NCI-H146 (cell line): Measurements from ENCODE around the gene TRAK1.
A peak's percentile ranks its signal among the peaks of the same experiment; 100 is the strongest.

Source experiments
- DNase-seq: peaks from one replicate; lab custom pipeline; 2025; lab: John Stamatoyannopoulos, UW

Gene TRAK1

DNA sequence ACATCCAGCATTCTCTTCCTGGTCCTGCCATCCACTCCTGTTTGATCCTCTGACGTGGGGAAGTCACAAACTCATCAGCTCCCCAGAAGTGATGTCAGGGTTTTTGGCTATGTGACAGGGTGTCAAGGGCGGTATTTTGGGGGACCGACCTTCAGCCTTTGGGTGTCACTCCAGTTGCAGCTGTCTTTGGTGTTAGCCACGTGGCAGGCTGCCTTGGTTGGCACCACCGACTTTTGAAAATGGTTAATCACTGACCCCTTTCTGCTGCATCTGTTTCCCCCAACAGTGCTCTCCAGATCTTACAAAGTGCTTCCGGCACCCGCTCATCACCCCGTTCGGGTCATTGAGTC, 86.6 kb downstream of the TRAK1 start:
- no peak for DNase-seq

DNA sequence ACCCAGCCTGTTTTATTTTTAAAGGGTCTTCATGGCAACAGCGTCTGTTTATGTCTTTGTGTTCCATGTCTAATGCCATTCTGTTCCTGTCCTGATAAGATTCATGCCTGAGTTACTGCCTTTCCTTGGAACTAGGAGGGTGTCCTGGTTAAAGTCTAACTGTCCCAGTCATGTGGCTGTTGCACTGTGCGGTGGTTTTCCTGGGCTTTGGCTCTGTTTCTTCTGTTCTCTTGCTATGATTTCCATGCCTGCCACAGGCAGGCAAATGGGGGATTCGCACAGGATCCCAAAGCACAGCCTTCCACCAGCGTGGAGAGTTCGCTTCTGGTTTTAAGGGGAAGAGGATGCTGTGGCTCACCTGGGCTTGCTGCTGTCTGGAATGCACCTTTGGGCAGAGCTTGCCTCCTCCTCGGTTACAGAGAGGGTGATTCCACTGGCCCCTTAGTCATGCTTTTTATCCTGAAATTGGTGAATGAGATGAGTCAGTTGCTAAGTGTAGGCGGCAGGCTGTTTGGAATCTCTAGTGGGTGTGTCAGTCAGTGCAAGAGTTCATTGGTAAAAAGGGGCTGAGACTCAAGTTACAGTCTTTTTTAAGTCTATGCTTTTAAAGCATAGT, 88.1 kb downstream of the TRAK1 start:
- no peak for DNase-seq

DNA sequence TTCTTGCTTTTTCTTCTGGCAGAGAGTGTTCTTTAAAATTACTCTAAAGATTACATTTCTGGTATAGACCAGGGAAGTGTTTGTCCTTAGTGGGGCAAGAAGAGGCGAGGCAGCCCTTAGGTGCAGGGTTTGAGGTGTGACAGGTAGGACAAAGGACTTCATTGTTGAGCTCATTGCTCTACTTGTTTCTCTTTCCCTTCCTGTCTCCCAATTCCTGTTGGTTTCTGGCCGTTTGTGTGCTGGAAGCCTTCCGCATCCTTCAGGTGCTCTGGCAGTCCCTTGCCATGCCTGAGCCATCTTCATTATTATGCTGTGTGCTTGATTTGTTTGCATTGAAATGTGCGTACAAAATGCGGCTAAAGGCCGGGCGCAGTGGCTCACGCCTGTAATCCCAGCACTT, 89.7 kb downstream of the TRAK1 start:
- no peak for DNase-seq

DNA sequence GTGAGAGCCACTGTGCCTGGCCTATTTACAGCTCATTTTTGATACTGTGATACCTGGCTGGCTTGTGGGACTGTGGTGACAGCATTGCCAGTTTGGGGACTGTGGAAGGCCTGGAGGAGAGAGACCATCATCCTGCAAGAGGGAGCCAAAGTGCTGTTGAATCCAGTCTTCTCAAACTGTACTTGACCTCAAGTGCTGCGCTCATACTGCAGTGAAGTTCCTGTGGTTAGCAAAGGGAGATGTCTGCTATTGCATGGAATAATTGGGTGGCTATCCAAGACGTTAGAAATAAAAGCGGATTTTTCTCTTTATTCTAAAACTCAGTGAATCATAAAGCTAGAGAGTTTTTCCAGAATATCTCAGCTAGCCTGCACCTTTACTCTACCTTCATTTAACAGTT, 91.4 kb downstream of the TRAK1 start:
- no peak for DNase-seq

DNA sequence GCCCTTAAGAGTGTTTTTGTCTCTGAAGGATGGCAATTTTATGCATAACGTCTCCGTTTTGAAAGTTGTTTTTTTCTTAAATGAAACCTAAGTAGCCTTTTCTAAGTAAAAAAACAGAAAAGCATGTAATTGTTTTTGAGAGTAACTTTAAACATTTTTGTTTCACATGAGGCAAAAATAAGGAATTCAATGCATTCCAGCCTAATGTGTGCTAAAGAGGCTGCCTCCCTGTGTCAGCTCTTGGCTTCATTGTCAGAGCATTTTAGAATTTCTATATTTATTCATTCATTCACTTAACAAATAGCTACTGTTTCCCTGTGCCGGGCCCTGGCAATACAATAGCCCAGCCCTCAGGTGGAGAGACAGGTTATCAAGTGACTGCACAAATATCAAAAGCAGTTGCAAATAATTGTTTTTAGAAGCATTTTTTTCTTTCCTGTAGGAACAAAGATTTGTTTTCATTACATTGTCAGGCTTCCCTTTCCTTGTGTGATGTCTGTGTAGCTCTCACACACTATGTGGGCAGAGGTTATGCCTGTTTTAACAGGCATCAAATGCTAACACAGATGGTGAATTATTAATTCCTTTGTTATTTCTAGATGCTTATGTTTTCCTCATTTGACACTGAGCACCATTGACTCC, 93.0 kb downstream of the TRAK1 start:
- peak; percentile 14 for DNase-seq

DNA sequence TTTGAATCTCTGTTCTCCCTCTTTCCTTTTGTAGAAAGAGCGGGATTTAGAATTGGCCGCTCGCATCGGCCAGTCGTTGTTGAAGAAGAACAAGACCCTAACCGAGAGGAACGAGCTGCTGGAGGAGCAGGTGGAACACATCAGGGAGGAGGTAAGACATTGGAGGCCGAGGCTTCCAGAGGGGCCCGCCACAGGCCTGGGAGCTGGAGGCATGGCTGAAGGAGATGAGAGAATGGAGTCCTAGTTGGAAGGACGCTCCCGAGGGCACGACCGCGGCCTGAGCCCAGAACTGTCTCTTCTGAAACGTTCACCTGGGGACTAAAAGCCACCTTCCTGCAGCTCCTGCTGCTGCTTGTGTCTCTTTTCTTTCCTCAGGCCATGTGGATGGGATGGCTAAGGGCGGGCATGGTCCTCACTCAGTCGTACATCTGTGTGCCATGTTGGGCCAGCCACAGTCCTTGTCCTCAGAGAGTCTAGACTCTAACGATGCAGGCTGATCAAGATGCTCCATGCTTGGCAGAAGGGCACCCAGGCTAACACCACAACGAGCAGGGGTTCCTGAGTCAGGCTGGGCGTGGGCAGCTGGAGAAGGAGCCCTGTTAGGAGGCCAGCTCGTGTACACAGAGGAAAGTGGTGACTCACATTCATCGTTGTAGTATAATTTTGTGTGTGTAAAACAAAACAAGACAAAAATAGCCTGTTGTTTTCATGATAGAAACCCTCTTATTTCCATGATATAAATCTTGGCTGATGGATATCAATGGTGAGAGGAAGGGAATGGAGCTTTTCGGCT, 93.7 kb downstream of the TRAK1 start:
- DNase-seq: no peak

DNA sequence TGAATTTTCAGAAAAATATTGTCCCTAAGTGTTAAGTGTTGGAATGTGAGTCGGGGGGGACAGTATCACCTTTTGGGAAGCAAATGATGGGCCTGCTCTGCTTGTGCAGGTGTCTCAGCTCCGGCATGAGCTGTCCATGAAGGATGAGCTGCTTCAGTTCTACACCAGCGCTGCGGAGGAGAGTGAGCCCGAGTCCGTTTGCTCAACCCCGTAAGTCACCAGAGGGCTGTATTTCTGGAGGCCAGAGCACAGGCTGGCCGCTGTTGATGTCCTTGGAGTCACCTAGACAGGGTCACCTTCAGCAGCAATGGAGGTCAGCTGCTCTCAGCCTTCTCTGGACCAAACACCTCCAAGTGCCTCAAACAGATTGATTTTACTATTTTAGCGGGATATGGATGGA, 96.8 kb downstream of the TRAK1 start:
- DNase-seq: no peak

DNA sequence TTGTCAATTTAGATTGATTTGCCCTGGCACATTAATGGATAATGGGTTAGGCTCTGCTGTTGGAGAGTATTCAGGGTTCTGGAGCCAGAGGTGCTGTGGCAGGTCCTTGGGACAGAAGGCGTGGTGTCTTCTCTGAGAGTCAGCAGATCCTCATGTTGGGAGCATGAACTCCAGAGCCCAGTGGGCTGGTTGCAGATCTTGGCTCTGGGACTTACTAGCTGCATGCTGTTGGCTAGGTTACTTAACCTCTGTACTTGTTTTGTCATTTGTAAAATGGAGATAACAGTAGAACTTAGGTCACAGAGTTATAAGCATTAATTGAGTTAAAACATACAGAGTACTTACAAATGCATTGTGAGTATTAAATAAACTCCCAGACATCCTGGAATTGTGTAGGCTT, 97.2 kb downstream of the TRAK1 start:
- DNase-seq: no peak

DNA sequence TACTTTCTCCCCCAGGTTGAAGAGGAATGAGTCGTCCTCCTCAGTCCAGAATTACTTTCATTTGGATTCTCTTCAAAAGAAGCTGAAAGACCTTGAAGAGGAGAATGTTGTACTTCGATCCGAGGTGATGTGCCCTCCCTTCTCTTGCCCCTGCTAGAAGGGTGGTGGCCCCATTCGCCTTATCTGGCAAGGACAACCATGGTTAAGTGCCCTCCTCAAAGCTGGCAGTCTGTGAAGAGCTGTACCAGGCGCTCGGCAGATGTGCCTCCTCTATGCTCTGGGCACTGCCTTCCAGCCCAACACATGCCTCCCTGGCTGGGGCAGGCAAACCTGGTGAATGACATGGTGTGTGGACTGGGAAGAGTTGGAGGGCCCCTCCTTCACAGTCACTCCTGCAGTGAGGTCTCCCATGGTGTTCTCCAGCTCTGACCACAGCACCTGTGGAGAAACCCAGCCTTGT, 97.9 kb downstream of the TRAK1 start:
- DNase-seq: no peak

DNA sequence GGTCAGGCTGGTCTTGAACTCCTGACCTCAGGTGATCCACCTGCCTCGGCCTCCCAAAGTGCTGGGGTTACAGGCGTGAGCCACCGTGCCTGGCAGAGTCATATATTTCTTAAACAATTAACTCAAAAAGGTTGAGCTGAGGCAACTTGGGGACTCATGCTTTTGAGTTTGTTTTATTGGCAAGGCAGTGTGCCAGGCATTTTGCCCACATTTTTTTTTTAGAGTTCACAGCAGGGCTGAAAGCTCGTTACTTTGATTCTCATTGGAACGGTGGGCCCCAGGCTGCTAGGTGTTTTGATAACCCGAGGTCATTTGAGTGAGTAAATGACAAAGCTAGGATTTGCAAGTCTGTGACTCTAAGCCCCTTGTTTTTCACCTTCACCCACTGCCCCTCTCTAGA, 98.6 kb downstream of the TRAK1 start:
- no peak for DNase-seq

DNA sequence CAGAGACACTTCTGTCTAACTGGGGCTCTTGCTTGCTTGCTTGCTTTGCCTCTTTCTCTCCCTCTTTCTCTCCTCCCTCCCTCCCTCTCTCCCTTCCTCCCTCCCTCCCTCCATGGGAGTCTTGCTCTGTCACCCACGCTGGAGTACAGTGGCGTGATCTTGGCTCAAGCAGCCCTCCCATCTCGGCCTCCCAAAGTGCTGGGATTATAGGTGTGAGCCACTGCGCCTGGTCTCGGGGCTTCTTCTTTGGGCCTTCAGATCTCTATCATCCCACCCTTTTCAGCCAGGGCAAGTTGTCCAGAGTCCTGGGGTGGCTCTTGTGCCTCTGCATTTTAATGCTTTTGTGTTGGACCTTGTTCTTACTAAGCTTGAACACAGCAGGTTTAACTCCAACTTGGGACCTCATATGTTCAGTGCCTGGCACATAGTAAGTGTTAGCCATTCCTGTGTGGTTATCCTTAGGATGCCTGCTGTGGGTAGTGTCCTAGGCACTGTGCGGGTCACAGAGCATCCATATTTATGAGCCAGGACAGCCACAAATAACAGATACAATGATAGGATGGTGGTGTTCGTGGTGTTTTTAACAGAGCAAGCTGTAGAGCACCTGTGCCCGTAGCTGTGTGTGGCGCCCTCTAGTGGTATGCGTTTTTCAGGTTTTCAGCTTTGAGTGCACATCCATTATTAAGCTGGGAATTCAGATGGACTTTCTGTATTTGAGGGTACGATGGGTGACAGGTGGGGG, 99.7 kb downstream of the TRAK1 start:
- peak; percentile 28 for DNase-seq

DNA sequence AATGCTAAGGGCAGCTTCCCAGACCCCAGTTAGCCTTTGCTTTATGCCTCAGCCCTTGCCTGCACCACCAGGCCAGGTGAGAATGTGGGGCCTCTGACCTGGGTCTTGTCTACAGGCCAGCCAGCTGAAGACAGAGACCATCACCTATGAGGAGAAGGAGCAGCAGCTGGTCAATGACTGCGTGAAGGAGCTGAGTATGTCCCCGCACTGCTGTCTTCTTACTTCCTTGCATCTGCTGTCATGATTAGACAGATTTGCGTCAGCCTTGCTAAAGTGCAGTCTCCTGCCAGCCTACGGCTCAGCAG, 100.2 kb downstream of the TRAK1 start:
- DNase-seq: no peak

DNA sequence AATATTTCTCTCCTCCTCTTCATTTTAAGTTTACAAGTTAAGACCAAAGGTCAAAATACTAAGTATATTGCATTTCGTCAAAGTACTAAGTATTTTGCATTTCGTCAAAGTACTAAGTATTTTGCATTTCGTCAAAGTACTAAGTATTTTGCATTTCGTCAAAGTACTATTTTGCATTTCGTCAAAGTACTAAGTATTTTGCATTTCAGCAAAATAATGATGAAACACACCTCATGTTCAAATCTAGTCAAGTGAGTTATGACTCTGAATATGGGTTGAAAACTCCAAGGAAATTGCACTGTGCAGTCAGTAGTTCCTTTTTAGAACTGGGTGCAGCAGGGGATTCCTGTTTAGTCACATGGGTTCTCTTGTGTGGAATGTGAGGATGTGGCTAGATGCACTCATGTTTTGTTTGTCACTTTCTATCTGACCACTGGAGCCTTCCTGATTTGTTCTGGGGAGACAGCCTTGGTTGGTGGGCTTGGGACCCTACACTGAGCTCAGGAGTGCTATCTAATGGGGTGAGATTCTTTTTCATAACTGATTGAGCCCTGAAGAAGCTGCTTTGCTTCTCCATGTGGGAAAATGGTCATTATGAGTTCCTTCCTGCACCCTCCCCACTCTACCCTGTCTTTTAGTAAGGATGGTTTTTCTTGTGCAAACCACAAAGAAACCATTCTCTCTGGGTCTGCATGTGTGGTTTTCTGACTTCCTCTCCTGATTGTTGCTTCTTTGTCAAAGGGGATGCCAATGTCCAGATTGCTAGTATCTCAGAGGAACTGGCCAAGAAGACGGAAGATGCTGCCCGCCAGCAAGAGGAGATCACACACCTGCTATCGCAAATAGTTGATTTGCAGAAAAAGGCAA, 101.4 kb downstream of the TRAK1 start:
- no peak for DNase-seq

DNA sequence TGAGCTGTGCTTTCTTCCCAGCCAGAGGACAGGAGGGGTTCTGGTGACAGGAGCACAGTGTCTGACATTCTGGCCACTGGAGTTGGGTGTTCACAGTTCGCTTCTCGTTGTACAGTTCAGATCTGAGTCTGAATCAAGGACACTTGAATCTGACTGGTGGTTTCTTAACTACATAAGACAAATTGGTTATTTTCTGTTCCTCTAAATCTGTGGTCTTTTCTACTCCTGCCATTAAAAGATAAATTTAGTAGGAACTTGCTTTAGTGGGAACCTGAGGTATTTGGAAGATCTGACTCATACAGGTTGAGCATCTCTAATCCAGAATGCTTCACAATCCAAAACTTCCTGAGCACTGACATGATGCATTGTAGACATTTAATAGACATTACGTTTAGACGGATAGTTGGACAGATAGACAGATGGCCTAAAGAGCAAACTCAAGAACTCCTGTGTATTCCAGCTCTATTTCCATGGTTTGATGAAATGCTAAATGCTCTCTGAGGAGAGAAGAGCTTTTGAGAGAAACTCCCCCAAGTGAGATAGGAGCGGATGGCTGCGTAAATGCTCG, 103.9 kb downstream of the TRAK1 start:
- no peak for DNase-seq

DNA sequence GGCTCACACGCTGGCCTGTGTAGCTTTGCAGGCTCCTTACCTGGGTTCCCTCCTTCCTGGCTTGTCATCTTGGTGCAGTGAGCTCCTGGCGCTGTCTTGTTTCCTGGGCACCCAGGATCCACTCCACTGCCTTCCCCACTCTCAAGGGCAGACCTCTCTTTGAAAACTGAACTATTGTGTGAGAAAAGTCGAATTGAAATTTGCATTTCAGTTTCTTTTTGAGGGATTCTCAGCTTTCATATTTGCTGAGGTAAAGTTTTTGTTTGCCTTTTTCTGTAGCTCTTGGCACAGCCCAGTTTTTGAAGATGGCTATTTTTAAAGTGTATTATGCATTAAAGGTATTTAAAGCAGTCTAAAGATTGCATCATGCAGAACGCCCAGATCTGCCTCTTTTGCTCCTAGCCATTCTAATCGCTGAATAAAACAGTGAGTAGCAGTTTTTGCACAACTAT, 104.7 kb downstream of the TRAK1 start:
- no peak for DNase-seq

DNA sequence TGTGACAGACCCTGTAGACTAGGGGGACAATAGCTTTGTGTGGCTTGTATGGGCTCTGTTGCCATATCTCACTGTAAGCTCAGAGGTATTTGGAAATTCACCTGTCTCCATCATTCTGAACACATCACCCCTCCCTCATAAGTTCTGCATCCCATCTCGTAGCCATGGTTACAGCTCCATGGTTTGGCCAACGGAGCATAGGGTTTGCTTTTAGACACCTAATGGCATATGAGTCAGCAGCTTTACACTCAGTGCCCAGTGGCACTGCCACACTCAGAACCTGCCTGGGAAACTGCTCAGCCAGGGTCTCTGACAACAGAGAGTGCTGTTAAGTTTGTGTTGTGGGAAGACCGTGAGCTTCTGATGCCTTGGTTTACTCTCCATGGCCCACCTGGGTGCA, 107.6 kb downstream of the TRAK1 start:
- DNase-seq: no peak

DNA sequence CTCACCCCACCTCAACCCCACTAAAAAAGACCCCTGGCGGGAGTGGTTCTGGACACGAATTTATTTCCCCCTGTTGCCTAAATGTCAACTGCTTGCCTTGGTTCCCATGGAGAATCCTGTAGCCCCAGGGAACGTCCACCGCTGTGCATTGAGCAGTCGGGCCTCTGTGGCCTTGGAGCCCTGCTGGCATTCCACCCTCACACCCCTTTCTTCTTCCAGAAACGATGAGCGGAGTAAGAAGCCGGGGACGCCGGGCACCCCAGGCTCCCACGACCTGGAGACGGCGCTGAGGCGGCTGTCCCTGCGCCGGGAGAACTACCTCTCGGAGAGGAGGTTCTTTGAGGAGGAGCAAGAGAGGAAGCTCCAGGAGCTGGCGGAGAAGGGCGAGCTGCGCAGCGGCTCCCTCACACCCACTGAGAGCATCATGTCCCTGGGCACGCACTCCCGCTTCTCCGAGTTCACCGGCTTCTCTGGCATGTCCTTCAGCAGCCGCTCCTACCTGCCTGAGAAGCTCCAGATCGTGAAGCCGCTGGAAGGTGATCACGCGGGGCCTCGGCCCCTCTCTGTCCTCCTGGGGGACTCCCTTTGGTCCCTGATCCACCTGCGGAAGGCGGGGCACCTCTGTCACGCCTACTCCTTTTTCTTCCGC, 111.2 kb downstream of the TRAK1 start:
- DNase-seq: no peak

DNA sequence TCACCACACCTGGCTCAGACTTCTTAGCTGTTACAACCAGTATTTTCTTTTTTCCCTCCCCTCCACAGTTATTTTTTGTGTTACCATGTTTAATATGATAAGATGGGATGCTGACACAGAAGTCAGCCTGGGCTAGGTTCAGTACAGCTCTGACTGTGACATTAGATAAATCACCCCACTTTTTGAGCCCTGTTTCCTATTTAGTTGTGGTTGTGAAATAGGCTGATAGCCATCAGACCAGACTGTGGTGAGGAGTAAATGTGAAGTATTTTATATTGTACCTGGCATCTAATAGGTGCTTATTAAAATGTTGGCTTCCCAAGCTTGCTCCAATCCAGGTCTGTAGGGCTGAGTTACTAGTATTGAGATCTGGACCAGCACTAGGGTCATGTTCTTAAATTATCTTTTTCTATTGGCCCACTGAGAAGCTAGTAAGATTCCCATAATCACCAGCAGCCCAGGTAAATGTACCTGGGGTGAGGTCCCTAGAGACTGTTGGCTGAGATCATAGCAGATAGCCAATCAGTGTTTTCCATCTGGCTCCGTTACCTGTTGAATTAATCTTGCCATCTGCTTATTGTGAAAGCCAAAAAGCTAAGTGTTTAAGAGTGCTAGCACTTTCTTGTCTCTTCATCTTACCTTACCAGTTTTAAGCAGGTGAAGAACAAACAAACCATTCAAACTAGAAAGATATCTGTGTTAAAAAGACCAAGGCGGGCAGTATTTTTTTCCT, 113.9 kb downstream of the TRAK1 start:
- no peak for DNase-seq

DNA sequence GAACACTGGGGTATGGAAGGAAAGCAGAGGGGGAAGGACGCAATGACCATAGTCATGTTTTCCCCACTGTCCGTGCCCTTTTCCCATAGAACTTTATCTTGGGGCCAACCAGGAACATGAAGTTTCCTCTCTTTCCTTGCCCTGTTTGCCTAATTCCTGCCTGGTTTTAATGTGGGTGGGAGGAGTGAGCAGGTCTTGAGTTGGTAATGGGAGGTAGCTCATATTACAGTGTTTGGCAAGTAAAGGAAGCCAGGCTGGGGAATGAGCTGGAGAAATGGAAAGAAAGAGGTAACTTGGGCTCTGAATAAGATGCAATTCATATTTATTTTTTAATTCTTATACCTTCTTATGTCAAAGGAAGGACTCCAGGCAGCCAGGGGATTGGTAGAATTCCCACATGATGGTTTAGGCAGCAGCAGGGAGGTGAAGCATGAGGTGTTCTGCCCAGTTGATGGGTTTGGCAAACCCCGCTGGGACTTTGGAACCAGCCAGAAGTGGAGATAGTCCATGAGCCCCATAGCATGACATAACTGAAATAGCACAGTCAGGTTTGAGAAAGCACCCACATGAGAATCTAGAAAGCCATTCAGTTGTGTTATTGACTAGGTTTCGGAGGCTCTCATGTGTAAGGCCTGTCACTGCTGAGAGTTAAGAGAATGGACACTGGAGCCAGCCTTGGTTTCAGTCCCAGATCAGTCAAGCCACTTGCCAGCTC, 114.8 kb downstream of the TRAK1 start:
- DNase-seq: no peak

DNA sequence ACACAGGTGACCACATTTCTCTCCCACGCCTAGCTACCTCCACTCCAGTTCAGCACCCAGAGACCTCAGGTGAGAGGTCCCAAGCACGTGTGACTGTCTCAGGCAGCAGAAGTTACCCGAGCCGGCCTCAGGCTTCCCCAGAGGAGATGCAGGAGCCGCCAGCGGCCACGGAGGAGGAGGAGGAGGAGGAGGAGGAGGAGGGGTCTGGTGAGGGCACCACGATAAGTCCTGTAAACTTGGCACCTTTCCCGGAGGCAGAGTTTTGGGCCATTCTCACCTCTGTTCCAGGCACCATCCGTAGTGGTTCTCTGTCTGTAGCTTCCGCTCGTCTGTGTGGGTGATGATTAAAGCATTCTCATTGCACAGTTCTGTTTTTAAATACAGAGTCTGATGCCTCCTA, 118.8 kb downstream of the TRAK1 start:
- DNase-seq: no peak
